Measurements from ENCODE around the gene SDK1. TPM values are rescaled to one million over a fixed set of nuclear protein-coding genes. Genes with fewer than 3 reads are reported as not detected.

SDK1 gene
- total RNA-seq, 1 donor: 0.27 TPM

DNA sequence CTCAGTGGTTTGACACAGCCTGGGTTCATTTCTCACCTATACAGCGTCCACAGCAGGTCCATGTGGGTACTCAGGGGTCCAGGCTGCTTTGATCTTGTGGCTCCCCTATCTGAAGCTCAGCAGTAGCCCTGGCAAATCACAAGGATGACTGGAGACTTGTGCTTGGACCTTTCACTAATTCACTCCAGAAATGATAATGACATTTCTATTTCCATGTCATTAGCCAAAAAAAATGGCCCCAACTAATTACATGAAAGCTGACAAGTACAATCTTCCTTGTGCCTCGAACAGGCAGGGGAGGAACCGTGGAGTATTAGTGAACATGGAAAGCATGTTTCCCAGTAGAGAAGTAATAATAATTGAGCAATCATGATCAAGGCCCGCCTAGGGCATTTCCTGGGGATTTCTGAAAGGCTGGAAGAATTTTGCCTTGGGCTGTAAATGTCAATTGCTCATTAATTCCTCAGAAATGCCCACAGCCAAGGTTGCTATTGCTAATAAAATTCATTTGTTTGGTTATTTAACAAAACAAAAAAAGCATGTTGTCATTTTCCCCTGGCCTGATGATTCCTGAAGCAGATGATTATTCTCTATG, 586.1 kb downstream of the SDK1 start:
- TF ChIP-seq, protein P1, sequence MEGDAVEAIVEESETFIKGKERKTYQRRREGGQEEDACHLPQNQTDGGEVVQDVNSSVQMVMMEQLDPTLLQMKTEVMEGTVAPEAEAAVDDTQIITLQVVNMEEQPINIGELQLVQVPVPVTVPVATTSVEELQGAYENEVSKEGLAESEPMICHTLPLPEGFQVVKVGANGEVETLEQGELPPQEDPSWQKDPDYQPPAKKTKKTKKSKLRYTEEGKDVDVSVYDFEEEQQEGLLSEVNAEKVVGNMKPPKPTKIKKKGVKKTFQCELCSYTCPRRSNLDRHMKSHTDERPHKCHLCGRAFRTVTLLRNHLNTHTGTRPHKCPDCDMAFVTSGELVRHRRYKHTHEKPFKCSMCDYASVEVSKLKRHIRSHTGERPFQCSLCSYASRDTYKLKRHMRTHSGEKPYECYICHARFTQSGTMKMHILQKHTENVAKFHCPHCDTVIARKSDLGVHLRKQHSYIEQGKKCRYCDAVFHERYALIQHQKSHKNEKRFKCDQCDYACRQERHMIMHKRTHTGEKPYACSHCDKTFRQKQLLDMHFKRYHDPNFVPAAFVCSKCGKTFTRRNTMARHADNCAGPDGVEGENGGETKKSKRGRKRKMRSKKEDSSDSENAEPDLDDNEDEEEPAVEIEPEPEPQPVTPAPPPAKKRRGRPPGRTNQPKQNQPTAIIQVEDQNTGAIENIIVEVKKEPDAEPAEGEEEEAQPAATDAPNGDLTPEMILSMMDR (IDR thresholded peaks at IDR 0.05; ENCODE audit: insufficient read depth, low read length): no peak
- DNase-seq (ENCODE audit: low read depth): no peak
- no peak overlapping the region for H3K4me3 ChIP-seq (ENCODE audit: low read depth, low read length)

DNA sequence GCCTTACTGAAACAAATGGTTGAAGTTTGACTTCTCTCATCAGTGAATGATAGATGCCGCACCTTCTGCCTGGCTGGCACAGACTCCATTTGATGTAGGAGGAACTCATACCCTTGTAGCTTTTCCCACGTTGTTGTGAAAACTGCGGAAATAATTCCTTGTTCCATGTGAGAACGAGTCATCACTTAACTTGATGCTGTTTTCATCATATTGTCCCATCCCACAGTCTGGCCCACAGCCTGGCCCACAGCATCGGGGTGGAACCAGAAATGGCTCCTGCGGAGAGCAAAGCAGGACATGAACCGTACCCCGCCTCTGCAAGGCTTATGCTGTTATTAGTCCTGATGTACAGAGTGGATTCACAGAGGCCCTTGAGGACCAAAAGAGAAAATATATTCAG, 587.0 kb downstream of the SDK1 start:
- TF ChIP-seq, protein P1 (IDR thresholded peaks at IDR 0.05; ENCODE audit: insufficient read depth, low read length): no peak
- no peak for DNase-seq (ENCODE audit: low read depth)
- H3K4me3 ChIP-seq (ENCODE audit: low read depth, low read length): no peak overlapping the region

DNA sequence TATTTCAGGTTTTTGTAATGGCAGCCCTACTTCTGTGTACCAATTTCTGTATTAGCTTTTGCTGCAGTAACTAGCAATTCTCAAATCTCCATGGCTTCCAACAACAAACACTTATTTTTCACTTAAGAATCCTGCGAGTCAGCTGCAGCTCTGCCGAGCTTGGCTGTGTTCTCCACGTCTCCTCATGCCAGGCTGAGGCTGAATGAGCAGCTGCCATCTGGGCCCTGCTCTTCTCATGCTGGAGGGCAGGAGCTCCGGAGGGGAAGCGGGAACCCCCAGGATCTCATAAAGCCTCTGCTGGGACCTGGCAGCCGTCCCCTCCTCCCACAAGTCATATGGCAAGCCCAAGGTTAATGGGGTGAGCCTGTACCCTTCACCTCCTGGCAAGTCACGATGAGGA, 591.1 kb downstream of the SDK1 start:
- H3K4me3 ChIP-seq (ENCODE audit: low read depth, low read length): no peak overlapping the region
- TF ChIP-seq, protein P1 (IDR thresholded peaks at IDR 0.05; ENCODE audit: insufficient read depth, low read length): no peak
- DNase-seq (ENCODE audit: low read depth): no peak

DNA sequence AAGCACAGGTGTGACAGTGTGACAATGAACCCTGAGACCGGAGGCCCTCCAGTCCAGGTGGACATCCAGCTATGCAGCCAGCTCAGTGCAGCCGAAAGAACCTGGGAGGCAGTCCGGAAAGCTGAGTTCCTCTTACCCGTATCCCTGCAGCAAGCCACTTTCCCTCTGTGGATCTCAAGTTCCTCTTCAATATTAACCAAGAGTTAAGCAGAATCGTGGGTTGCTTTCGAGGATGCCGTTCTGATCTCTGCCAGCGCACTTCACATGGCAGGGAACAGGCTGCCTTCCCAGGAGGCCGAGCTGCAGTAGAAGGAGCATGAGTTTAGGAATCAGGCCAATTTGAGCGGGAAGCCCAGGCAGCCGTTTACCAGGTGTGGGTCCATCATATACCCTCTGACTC, 591.6 kb downstream of the SDK1 start:
- no peak overlapping the region for H3K4me3 ChIP-seq (ENCODE audit: low read depth, low read length)
- TF ChIP-seq, protein P1 (IDR thresholded peaks at IDR 0.05; ENCODE audit: insufficient read depth, low read length): no peak
- DNase-seq (ENCODE audit: low read depth): no peak

DNA sequence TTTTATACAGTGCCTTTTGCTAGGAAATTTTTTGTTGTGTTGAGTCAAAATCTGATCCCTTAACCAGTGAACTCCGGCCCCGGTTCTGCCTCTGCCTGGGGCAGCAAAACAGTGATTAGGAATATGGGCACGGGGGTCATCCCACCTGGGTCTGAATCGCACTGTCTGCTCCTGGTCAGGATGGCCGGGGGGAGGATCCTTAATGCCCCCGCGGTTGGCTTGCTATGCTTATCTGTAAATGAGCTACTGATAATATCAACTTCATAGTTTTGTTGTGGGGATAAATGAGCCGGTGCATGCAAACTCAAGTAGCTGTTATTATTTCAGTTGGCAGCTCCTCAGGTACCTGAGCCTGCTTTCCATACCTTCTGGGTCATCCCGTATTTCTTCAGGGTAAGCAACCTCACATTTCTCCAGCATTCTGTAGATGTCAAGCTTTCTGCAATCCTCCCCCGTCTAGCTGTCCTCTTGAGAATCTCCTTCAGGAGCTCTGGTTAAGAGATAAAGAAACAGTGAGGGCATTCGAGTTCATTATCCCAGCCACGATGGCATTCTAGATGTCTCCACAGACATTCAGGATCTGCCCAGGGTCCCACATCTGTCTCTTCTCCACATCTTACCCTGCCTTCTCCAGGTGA, 592.2 kb downstream of the SDK1 start:
- no peak for DNase-seq (ENCODE audit: low read depth)
- no peak overlapping the region for H3K4me3 ChIP-seq (ENCODE audit: low read depth, low read length)
- TF ChIP-seq, protein P1 (IDR thresholded peaks at IDR 0.05; ENCODE audit: insufficient read depth, low read length): no peak

DNA sequence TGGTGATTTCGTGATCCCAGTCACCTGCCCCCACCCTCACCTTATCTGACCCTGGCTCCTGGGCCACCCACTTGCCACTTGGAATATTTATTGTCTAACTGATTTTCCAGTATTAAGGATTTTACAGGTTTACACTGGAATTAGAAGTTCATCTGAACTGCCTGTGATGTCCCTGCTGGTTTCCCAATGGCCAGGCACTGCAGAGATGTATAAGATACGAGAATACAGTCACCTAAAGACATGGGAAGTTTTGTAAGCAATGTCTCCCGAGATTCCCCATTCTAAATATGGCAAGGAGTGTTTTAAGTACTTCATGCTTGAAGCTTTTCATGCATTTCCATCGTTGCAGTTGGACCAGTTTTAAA, 592.7 kb downstream of the SDK1 start:
- DNase-seq (ENCODE audit: low read depth): no peak
- H3K4me3 ChIP-seq (ENCODE audit: low read depth, low read length): no peak overlapping the region
- TF ChIP-seq, protein P1 (IDR thresholded peaks at IDR 0.05; ENCODE audit: insufficient read depth, low read length): no peak

All from fibroblast of the aortic adventitia (primary cell).